Ovary (tissue), 9 donors: ENCODE results near the gene STX4. TPM values are rescaled to one million over a fixed set of nuclear protein-coding genes. Genes with fewer than 3 reads are reported as not detected.

Experiments used
- DNase-seq, 5 donors: peaks; one replicate each; pipeline ENCODE4 v3.0.0-alpha.2; 2019 to 2020
- H3K27ac ChIP-seq, 2 donors: fragments of 200-600 bp; one replicate each; pipeline versions ENCODE4 v1.5.1 to v1.8.0; 2019 to 2022
- H3K27me3 ChIP-seq: fragments of 200-600 bp; one replicate; pipeline ENCODE4 v1.8.0; 2022
- H3K36me3 ChIP-seq: fragments of 200-600 bp; sonication (generic); one replicate; pipeline ENCODE4 v1.5.1; 2019
- H3K4me1 ChIP-seq: one replicate; pipeline ENCODE4 v1.8.1; 2013; ENCODE audit warnings: mild to moderate bottlenecking, moderate library complexity; ENCODE audit not compliant: insufficient read depth
- H3K4me3 ChIP-seq: fragments of 200-600 bp; sonication (generic); one replicate; pipeline ENCODE4 v1.5.1; 2017
- H3K9me3 ChIP-seq, 2 donors: fragments of 200-600 bp in 1 of 2; sonication (generic) in 1 of 2; one replicate each; pipeline versions ENCODE4 v1.5.1 to v1.8.1; 2013 to 2019; ENCODE audit warnings: mild to moderate bottlenecking in 1 of 2, moderate library complexity in 1 of 2
- CTCF ChIP-seq, 3 donors: fragments of 450-650 bp in 2 of 3; fragments of 200-600 bp in 1 of 3; IDR thresholded peaks; one replicate each; pipeline versions ENCODE4 v1.5.1 to v1.8.0; 2016 to 2022; ENCODE audit warnings: antibody characterized with exemption in 3 of 3, mild to moderate bottlenecking in 1 of 3
- EP300 ChIP-seq: sonication (generic); formaldehyde crosslinking; IDR thresholded peaks from one replicate; pipeline ENCODE4 v1.6.1; 2017; ENCODE audit warnings: antibody characterized with exemption
- POLR2A ChIP-seq: fragments of 450-650 bp; IDR thresholded peaks from one replicate; pipeline ENCODE4 v1.6.1; 2017; ENCODE audit warnings: antibody characterized with exemption, mild to moderate bottlenecking, moderate library complexity
- WGBS, 3 donors: extraction: QIAGEN DNeasy Blood & Tissue Kit in 1 of 3; methylation state at CpG; one replicate each; pipeline versions ENCODE4 v1.1.5 to v1.1.7; 2013 to 2017; 5-methylcytosine and 5-hydroxymethylcytosine counted together
- intact Hi-C, 4 donors: fragments of 100-400 bp; cut with DNase I; formaldehyde crosslinking; loops; one replicate each; pipeline versions ENCODE4 v1.11.0 to v1.15.1; 2022 to 2023
- polyA plus RNA-seq, 2 donors: library from polyadenylated mRNA; stranded (reverse); fragments of 200-250 nt in 1 of 2; fragments of 350-450 nt in 1 of 2; fragmentation: Illumina TruSeq in 1 of 2; extraction: RNeasy Lipid Tissue Mini Kit (QIAGEN cat#74804) in 1 of 2; gene quantifications; one replicate each; pipeline ENCODE4 v1.2.3, GENCODE V29; 2013 to 2014
- total RNA-seq, 7 donors: library from RNA; depleted of rRNA in 2 of 7; stranded (reverse); fragments of >200 nt in 2 of 7; fragmentation: NEBNext Ultra II Directional in 3 of 7; extraction: Animal tissue kit (Norgen Biotek cat#: 25700) in 3 of 7; gene quantifications; one replicate each; pipeline versions ENCODE4 v1.1.0 to v1.2.4, GENCODE V29; 2016 to 2023
- donor health status: DM: no; HTN: no; CAD: no; lungs with moderate emphysema.
- donor health status: DM: no; HTN: no; CAD: no.
- donor health status: Bipolar disorder and iron deficiency.
- donor health status: DM: yes; HTN: yes; CAD: no.
- donor health status: DM: no; HTN: no; CAD: no.
- donor health status: DM: yes; HTN: yes; CAD: no.

The STX4 gene
- total and polyA plus RNA-seq, 9 donors = 26.2 to 73.8 (median 53.8) TPM

- H3K27me3 ChIP-seq = no peaks in the 10 kb centered on the region
- H3K4me3 ChIP-seq = no peak overlapping the region
- no peak for DNase-seq
- 63 to 68% (median 67%) methylated on average over 7 of the region's 7 CpGs for WGBS, 3 donors
- TF ChIP-seq CTCF (IDR thresholded peaks at IDR 0.05) (no peak), EP300 (no peak), POLR2A (no peak)
- H3K36me3 ChIP-seq = no peaks in the 10 kb centered on the region
- H3K27ac ChIP-seq = no peak overlapping the region
- intact Hi-C loops = no loop called here
- H3K4me1 ChIP-seq = peaks cover 9% of the 10 kb centered on the region
- H3K9me3 ChIP-seq = no peaks in the 10 kb centered on the region
These were observed 27.3 kb upstream of the STX4 start for GRCh38 chr16:31006086-31006385.

- no peak overlapping the region for H3K27ac ChIP-seq
- no peak for DNase-seq
- no peaks in the 10 kb centered on the region for H3K36me3 ChIP-seq
- H3K4me3 ChIP-seq = no peak overlapping the region
- H3K4me1 ChIP-seq = peaks cover 9% of the 10 kb centered on the region
- H3K9me3 ChIP-seq = no peaks in the 10 kb centered on the region
- intact Hi-C loops = no loop called here
- no peaks in the 10 kb centered on the region for H3K27me3 ChIP-seq
- 87 to 95% (median 88%) methylated on average over 8 of the region's 8 CpGs for WGBS, 3 donors
- TF ChIP-seq POLR2A (no peak), CTCF (IDR thresholded peaks at IDR 0.05) (no peak), EP300 (no peak)
These were observed 26.8 kb upstream of the STX4 start for GRCh38 chr16:31006589-31006988.

GRCh38 chr16:31007684-31008083 lies 25.7 kb upstream of the STX4 start:
- Histone ChIP-seq H3K27ac (no peak overlapping the region), H3K36me3 (no peaks in the 10 kb centered on the region), H3K4me3 (no peak overlapping the region), H3K4me1 (no peaks in the 10 kb centered on the region), H3K27me3 (no peaks in the 10 kb centered on the region), H3K9me3 (no peaks in the 10 kb centered on the region)
- no peak for DNase-seq
- intact Hi-C loops = no loop called here
- 65 to 68% (median 66%) methylated on average over 6 of the region's 6 CpGs for WGBS, 3 donors
- TF ChIP-seq CTCF (IDR thresholded peaks at IDR 0.05) (no peak), POLR2A (no peak), EP300 (no peak)

- DNase-seq = no peak
- WGBS, 3 donors = 73 to 78% (median 73%) methylated on average over 6 of the region's 6 CpGs
- intact Hi-C loops = no loop called here
- TF ChIP-seq EP300 (no peak), POLR2A (no peak), CTCF (IDR thresholded peaks at IDR 0.05) (no peak)
- Histone ChIP-seq H3K27ac (no peak overlapping the region), H3K9me3 (no peaks in the 10 kb centered on the region), H3K27me3 (no peaks in the 10 kb centered on the region), H3K4me1 (no peaks in the 10 kb centered on the region), H3K36me3 (no peaks in the 10 kb centered on the region), H3K4me3 (no peak overlapping the region)
These were observed 25.2 kb upstream of the STX4 start for GRCh38 chr16:31008149-31008548.

- H3K4me3 ChIP-seq = no peak overlapping the region
- 77 to 89% (median 86%) methylated on average over 5 of the region's 5 CpGs for WGBS, 3 donors
- DNase-seq = no peak
- no peaks in the 10 kb centered on the region for H3K9me3 ChIP-seq
- H3K27ac ChIP-seq = no peak overlapping the region
- no peaks in the 10 kb centered on the region for H3K27me3 ChIP-seq
- H3K4me1 ChIP-seq = no peaks in the 10 kb centered on the region
- TF ChIP-seq POLR2A = no peak
- TF ChIP-seq CTCF (IDR thresholded peaks at IDR 0.05) = no peak
- TF ChIP-seq EP300 = no peak
- no peaks in the 10 kb centered on the region for H3K36me3 ChIP-seq
- intact Hi-C loops = no loop called here
These were observed 24.8 kb upstream of the STX4 start for GRCh38 chr16:31008551-31008950.
